HG03432 (cell line): Measurements from ENCODE around the gene USH1C.

ENCODE experiments used
- ATAC-seq: cut with Tn5 transposase; IDR thresholded peaks from one replicate; pipeline ENCODE4 v1.9.1; 2021; ENCODE audit warnings: mild to moderate bottlenecking, moderate library complexity; ENCODE audit not compliant: unreplicated experiment

USH1C gene

DNA sequence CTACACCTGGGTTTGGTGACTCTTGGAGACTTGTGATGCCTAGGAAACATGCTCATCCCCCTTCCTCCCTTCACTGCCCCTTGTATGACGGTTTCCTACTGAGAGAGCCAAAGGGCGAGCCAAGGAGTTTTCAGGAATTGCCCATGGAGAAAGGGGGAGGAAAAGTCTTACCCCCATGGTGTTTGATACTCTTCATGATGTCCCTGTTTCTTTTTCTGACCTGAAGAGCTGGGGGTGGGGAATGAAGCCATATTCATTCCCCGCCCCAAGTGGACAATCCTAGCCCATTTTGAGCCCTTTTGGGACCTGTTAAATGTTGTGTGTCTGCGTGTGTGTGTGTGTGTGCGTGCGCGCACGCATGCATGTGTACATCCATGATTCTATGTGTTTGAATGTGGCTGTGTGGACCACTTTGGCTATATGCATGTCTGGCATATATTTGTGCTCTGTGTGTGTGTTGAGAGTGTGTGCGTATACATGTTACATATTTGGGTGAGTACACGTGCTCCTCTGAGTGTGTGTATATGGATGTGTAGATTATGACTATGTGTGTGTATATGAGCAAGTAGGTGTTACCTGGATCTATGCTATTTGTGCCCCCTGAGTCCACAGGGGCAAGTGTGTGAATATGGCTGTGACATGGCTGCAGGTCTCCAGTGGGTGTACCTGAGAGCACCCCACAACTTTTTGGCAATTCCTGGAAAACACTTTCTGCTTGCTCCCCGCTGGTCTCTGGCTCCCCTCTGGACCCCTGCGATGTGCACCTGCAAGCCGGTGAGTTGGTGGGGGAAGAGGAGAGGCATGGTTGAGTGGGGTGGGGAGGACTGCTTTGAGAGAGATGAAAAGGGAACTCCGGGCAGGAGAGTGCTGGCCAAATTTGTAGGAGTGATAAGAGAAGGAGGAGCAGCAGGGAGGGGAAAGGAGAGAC is 27.5 kb upstream of the USH1C start:
- no peak for ATAC-seq

DNA sequence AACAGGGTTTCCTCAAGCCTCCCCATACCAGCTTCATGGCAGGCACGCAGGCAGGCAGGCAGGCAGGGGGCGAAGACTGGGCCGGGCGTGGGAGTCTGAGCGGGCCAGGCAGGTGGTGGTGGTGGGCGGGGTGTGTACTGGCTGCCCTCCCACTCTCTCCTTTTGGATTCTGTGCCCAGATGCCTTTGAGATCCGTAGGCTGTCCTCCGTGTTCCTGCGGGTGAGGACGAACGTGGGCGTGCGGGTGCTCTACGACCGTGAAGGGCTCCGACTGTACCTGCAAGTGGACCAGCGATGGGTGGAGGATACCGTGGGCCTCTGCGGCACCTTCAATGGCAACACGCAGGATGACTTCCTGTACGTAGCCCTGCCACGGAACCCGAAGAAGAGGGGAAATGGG is 25.8 kb upstream of the USH1C start:
- ATAC-seq: no peak

DNA sequence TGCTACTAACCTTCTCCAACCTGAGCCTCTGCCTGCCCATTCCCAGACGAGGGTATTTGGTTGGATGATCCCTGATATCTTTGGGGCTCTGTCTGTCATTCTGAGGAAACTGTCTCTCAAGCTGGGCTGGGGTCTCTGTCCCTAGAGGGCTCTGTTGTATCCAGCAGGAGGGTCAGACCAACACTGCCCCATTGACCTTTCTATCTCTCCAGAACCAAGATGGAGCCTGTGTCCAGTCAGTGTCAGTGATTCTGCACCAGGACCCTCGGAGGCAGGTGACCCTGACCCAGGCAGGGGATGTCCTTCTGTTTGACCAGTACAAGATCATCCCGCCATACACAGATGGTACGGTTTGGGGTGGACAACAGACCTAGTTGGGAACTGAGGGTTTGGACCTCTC is 24.7 kb upstream of the USH1C start:
- ATAC-seq: no peak

DNA sequence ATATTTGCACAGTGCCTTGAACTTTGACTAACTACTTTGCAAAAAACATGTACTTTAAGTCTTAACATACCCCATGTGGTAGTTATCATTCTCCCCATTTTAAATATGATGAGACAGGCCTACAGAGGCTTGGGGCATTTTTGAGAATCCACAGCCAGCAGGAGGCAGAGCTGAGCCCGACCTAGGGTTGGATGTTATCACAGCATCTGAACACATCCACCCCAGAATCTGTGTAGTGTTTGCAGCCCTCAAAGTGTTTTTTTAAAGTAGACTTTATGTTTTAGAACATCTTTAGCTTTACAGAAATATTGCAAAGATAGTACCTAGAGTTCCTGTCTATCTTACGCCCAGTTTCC is 20.4 kb upstream of the USH1C start:
- ATAC-seq: no peak

DNA sequence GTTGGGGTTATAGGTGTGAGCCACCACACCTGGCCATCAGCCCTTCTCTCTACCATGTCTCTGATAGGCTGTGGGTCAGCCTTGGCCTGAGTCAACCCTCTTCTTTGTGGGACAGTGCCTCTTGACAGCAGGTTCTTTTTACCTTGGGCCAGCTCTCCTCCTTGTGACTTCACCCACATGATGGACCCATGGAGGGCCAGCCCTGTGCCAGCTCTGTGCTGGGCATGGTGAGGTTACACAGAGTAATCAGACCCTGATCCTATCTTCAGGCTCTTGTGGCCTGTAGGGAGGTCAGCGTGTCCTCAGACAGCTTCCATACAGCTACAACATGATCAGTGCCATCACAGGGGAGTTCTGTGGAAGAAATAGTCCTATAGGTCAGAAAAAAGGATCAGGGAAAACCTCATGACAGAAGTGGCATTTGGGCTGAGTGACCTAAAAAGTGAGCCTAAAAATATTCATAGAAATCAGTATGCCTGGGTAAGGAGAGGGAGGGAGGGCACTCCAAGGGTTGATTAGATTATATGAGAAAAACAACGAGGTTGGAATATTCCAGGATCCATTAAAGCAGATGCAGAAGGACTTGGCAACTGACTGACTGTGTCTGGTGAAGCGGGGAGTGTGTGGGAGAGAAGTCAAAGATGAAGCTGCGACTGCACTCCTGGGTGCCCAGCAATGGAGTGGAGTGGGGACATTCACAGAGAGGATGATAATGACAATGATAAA is 19.9 kb upstream of the USH1C start:
- no peak for ATAC-seq

DNA sequence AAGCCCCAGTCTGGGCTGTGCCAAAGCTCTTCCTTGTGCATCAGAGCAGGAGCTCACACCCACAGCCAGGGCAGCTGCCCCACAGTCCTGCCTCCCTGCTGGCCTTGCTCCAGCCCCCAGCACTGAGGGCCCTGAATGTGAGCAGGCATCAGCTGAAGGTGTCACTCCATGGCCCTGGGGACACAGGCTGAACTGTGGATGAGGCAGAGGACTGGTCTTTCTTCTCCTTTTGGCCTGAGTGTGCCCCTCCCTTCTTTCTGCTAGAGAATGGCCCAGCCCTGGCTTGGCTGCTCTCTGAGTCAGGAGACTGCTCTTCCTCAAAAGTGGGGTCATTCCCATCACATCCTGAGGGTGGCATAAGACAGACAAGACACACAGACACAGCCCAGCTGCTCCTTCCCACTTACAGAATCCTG is 19.0 kb upstream of the USH1C start:
- no peak for ATAC-seq

DNA sequence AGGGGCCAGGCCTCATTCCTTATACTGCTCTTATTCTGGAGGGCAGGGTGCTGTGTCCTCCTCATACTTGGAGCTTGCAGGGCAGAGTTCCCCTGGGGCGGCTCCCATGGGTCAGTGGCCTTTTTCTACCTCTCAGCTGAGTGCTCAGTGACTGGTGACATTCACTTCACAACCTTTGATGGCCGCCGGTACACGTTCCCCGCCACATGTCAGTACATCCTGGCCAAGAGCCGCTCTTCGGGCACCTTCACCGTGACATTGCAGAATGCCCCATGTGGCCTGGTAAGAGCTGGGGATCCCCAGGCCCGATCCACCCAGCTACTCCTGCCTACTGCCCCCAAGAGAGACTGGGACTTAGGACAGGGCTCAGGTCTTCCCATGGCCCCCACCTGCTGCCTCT is 17.3 kb upstream of the USH1C start:
- no peak for ATAC-seq

DNA sequence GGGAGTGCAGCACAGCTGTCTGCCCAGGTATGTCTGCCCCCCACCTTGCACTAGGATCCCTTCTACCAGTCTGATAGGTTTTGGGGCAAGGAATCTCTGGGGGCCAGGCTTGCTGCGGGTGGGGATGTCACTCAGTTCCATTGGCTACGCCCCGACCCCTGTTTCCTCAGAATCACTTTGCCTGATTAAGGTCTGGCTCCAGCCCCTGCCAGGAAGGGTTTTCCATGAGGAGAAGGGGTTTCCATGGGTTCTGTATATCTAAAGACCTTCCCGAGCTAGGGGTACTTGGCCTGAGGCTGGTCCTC is 16.8 kb upstream of the USH1C start:
- no peak for ATAC-seq

DNA sequence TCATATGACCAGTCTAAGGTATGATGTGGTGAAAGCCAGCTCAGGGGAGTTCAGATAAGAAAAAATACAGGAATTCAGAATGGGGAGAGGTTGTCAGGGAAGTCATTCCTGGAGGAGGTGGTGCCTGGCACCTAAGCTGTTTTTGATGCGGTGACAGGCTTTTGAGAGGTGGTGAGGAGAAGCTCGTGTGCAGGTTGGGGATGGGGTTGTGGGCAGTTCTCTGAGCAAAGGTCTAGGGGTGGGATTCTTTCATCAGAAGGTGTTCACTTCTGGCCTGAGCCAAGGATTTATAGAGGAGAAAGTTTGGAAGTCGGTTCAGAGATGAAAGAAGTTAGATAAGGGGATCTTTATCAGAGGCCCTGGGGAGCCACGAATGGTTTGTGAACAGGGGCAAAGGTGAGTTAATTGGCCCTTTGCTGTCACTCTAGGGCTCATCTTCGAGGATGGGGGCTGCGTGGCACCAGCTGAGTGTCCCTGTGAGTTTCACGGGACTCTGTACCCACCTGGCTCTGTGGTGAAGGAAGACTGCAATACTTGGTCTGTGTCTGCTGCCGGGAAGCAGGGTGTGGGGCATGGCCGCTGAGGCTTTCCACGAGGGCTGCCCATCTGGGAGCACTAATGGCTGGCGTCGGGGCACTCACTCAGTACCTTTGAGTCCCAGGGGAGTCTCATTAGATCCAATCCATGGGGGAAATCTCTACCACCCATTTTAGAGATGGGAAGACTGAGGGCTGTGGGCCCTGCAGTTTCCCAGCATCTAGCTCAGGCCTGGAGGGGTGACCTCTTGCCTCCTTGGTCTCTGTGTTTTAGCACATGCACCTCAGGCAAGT is 16.3 kb upstream of the USH1C start:
- no peak for ATAC-seq

DNA sequence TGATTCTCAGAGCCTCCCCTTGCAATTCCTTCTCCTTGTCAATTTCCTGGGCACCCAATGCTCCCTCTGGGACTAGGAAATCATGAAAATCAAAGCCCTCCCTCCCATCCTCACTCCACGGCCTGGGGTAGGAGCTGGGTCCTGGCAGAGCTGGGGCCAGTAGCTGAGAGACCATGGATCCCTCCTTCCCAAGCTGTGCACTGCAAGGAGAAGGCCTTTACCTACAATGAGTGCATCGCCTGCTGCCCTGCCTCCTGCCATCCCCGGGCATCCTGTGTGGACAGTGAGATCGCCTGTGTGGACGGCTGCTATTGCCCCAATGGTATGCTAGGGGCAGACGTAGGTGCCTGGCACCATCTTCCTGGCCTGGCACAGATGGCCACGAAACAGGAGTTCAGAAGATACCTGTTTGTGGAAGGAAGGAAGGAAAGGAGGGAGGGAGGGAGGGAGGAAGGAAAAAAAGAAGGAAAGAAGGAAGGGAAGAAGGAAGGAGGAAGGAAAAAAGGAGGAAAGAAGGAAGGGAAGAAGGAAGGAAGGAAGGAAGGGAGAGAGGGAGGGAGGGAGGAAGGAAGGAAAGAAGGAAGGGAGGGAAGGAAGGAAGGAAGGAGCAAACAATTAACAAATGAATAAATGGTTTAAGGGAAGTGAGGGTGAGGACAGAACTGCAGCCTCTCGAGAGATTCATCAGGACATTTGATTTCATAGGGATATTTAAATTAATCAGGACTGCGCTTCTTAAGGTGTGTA is 15.3 kb upstream of the USH1C start:
- ATAC-seq: no peak

DNA sequence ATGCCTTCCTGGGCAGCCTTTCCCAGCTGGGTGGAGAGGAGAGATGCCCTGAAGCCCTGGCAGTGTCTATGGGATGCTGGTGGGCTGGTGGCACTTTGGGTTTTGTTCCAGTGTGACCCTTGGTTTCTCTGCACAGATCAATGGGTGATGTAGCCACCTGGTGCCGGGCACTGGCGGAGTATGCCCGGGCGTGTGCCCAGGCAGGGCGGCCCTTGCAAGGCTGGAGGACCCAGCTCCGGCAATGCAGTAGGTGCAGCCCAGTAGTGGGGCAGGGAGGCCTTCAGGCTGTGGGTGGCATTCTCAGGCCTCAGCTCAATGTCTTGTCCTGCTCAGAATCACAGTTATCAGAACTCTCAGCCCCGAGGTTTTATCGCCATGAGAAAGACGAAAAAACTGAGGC is 14.7 kb upstream of the USH1C start:
- no peak for ATAC-seq

DNA sequence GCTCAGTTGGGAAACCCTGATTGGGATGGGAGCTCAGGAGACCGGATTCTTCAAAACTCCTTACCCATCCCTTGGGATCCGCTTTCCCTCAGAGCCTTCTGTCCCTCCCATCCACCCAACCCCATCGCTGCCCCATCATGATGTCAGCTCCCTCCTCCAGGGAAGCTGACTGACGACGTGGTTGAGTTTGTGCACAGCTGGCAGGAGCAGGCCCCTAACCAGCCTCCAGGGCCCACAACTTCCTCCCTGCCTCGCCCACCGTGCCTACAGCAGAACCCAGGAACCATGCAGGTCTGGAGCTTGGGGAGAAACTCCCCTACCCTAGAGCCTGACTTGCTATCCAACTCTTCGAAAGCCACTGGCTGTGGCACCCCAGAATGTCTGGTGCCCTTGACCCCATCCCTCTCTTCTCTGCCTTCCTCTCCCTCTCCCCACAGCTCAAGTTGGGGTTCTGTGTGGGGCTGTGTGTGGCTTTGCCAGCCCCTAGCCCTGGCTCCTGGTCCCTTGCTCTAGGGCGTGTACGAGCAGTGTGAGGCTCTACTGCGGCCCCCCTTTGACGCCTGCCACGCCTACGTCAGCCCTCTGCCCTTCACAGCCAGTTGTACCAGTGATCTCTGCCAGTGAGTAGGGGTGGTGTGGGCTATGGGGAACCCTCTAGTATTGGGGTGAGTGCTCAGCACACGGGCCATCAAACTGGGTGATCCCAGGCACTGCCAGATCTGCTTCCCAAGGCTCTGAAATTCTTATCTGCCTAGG is 14.0 kb upstream of the USH1C start:
- ATAC-seq: no peak

DNA sequence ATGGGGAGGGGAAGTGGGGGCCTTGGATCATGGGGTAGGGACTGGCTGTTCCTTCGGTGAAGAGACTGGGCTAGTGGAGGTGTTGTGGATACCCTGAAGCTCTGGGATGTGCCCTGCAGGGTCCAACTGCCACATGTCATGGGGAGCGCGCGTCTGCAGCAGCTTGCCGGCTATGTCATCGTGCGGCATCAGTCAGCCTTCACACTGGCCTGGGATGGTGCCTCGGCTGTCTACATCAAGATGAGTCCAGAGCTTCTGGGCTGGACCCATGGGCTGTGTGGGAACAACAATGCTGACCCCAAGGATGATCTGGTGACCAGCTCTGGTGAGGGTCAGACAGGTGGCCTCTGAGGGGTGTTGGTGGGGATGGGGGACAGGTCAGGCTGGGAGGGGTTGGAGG is 12.8 kb upstream of the USH1C start:
- ATAC-seq: no peak

DNA sequence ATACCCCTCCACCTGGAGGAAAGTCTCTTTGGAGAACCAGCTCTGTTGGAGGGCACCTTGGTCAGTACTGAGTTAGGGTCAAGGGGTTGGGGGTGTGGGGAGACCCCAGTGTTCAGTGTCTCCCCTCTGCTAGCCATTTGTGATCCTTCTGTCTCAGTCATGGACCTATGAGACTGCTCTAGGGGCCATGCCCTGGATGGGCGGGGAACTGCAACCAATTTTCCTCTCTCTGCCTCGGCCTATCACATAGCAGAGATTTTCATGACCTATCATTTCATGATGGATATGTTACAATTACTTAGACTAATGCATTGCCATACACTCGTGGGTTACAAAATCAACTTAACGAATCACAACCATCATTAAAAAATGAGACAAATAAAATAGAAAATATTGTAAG is 10.3 kb upstream of the USH1C start:
- ATAC-seq: no peak

DNA sequence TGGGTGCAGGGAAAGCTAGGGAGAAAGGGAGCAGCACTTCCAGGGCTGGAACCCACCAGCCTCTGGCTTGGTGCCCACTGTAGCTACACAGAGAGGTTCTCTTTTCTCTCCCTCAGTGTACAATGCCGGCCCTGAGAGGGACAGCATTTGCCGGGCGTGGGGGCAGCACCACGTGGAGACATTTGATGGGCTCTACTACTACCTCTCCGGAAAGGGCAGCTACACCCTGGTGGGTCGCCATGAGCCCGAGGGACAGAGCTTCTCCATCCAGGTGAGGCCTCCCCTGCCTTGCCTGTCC is 9.0 kb upstream of the USH1C start:
- ATAC-seq: no peak

DNA sequence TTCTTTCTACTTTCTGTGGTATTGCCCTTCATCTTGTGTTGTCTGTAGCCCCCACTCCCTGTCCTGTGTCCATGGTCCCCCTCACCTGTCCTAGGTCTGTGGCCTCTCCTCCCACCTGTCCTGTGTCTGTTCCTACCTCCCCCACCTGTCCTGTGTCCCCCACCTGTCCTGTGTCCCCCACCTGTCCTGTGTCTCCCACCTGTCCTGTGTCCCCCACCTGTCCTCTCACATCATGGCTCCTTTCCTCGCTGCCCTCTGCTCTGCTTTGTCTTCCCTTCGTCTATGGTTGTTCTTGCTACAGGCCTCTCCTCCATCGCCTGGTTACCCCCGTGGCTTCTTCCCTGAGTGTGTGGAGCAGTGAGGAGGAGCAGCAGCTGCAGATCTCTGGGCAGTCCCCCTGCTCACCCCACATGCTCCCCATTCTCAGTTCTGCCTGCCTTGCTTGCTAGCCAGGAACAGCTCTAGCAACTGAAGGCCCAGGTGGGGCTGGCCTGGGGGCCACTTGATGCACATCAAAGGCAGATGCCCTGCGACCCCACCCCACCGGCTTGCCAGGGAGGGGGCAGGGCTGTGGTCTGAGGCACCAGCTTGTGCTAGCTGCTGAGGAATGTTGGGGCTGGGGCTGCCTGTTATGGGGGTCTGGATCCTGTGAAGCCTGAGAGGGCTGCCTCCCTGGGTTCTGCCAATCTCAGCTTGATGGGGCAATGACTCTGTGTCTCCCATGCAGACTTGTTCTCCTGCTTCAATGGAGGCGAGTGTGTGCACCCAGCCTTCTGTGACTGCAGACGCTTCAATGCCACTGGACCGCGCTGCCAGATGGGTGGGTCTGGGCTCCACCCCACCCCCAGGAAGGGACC is 8.4 kb upstream of the USH1C start:
- ATAC-seq: no peak

DNA sequence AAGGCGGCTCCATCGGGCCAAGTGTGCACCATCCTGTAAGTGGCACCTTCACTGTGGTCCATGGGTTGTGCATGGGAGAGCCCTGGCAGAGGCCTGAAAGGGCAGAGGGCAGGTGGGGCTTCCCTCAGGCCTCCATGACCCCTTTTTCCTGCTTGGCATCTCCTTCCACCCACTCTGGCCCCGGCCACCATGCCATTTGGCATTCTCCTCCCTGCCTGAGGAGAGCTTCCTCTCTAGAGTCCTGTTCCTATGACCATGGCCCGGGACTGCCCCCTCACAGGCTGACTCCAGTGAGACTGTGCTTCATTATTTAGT is 7.8 kb upstream of the USH1C start:
- no peak for ATAC-seq

DNA sequence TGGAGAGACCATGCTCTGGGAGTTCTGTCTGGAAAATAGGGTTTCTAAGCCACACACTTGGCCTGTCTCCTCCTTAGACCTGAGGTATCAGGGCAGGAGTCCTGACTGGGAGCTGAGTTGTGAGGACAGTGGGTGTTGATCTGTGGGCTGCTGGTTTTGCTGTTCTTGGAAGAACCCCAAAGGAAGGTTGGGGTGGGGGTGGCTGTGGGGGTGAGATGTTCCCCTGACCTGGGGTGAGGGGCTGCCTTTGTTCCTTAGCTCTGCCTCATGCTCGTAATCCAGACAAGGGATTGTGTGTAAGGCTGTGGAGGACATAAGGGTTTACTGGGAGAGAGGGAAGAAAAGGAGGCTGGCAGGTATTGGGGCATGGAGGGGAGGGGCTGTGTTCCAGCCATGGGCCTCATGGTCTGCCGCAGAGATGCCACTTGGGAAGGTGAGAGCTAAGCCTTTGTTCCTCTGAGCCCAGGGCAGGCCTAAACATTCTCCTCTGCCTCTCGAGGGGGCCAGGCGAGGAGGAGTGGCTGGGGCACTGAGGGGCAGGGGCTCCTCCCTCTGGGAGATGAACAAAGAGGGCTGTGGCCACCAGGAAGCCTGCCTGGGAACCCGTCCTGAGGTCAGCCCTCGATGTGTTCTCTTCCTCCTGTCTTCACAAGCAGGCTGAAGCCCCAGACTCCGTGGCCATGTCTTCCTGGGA is 7.3 kb upstream of the USH1C start:
- ATAC-seq: no peak
